Naive thymus-derived CD4-positive, alpha-beta T cell (primary cell): ENCODE data around the gene PDE6G. TPM values are rescaled to one million over a fixed set of nuclear protein-coding genes. Genes with fewer than 3 reads are reported as not detected.
A peak's percentile ranks its signal among the peaks of the same experiment; 100 is the strongest.
"Not testable (repeated sequence)": the region's sequence is repeated elsewhere in the genome, so short reads cannot be mapped to it uniquely, and the experiment has no call there.

ENCODE experiments used
- ATAC-seq: fragments of 150-1000 bp; cut with Tn5 transposase; 2 replicates; pipeline ENCODE4 v1.10.0; 2021; ENCODE audit warnings: mild to moderate bottlenecking, moderate library complexity
- CTCF ChIA-PET: fragments of 350-600 bp; sonication (Branson Sonifier 250); formaldehyde crosslinking; loops from one replicate; lab custom pipeline; 2021; ENCODE audit warnings: antibody characterized with exemption; lab: Charles Lee
- POLR2A ChIA-PET: fragments of 350-600 bp; sonication (Branson Sonifier 250); formaldehyde crosslinking; loops from one replicate; lab custom pipeline; 2021; ENCODE audit warnings: antibody characterized with exemption, inconsistent platforms; lab: Charles Lee
- DNase-seq, 9 donors: peaks; one replicate each; pipeline versions ENCODE4 v3.0.0 to v3.0.0-alpha.2; 2020 to 2022; ENCODE audit warnings: mixed read lengths in 1 of 9
- H3K27ac ChIP-seq: one replicate; pipeline ENCODE4 v1.7.0; 2013; ENCODE audit warnings: mild to moderate bottlenecking, low read depth, low read length, moderate library complexity
- H3K27me3 ChIP-seq, 2 donors: one replicate each; pipeline ENCODE4 v1.7.0; 2013; ENCODE audit warnings: low read length in 2 of 2, mild to moderate bottlenecking in 2 of 2, moderate library complexity in 2 of 2; ENCODE audit not compliant: control insufficient read depth in 2 of 2, insufficient read depth in 2 of 2
- H3K36me3 ChIP-seq, 3 experiments: 1 replicate in 2 of 3; 2 replicates in 1 of 3; pipeline ENCODE4 v1.7.0; 2013; ENCODE audit warnings: low read length in 3 of 3, mild to moderate bottlenecking in 3 of 3, moderate library complexity in 1 of 3; ENCODE audit not compliant: insufficient read depth in 3 of 3, control insufficient read depth in 2 of 3
- H3K4me1 ChIP-seq, 2 donors: one replicate each; pipeline ENCODE4 v1.7.0; 2013; ENCODE audit warnings: low read length in 2 of 2, mild to moderate bottlenecking in 2 of 2, moderate library complexity in 1 of 2; ENCODE audit not compliant: control insufficient read depth in 2 of 2, insufficient read depth in 2 of 2
- H3K4me3 ChIP-seq: 2 replicates; pipeline ENCODE4 v1.7.0; 2013; ENCODE audit warnings: mild to moderate bottlenecking, low read length
- H3K9me3 ChIP-seq, 3 experiments: 1 replicate in 2 of 3; 2 replicates in 1 of 3; pipeline ENCODE4 v1.7.0; 2013; ENCODE audit warnings: low read length in 3 of 3; ENCODE audit not compliant: control insufficient read depth in 2 of 3
- H3K27ac Mint-ChIP-seq, 9 donors: one replicate each; pipeline ENCODE4 v1.8.0; 2020 to 2022; ENCODE audit warnings: mixed read lengths in 9 of 9, mild to moderate bottlenecking in 8 of 9, moderate library complexity in 5 of 9, inconsistent platforms in 2 of 9
- H3K27me3 Mint-ChIP-seq, 5 donors: one replicate each; pipeline ENCODE4 v1.8.0; 2021 to 2022; ENCODE audit warnings: mixed read lengths in 5 of 5, mild to moderate bottlenecking in 1 of 5
- H3K36me3 Mint-ChIP-seq, 5 donors: one replicate each; pipeline ENCODE4 v1.8.0; 2020 to 2022; ENCODE audit warnings: mixed read lengths in 5 of 5, mild to moderate bottlenecking in 3 of 5, inconsistent platforms in 1 of 5
- H3K4me1 Mint-ChIP-seq, 7 donors: one replicate each; pipeline ENCODE4 v1.8.0; 2020 to 2022; ENCODE audit warnings: mixed read lengths in 7 of 7, mild to moderate bottlenecking in 3 of 7, inconsistent platforms in 1 of 7
- H3K4me3 Mint-ChIP-seq, 10 donors: one replicate each; pipeline ENCODE4 v1.8.0; 2020 to 2022; ENCODE audit warnings: mild to moderate bottlenecking in 10 of 10, mixed read lengths in 10 of 10, moderate library complexity in 6 of 10, inconsistent platforms in 2 of 10
- H3K9me3 Mint-ChIP-seq, 11 donors: one replicate each; pipeline ENCODE4 v1.8.0; 2020 to 2022; ENCODE audit warnings: mixed read lengths in 11 of 11, mild to moderate bottlenecking in 4 of 11, inconsistent platforms in 1 of 11, moderate library complexity in 1 of 11
- intact Hi-C, 2 donors: fragments of 100-400 bp; cut with micrococcal nuclease; formaldehyde crosslinking; loops; one replicate each; pipeline ENCODE4 v1.15.1; 2023
- polyA plus RNA-seq, 2 donors: library from polyadenylated mRNA; unstranded; fragments of 300-500 nt; fragmentation: Illumina TruSeq; gene quantifications; one replicate each; pipeline ENCODE4 v1.2.3, GENCODE V29; 2021
- total RNA-seq, 6 experiments: library from RNA in 5 of 6; stranded (reverse) in 5 of 6; gene quantifications; 1 replicate in 5 of 6; 2 replicates in 1 of 6; pipeline ENCODE4 v1.2.3 and lab custom pipeline; 2021 to 2026

PDE6G gene
- total and polyA plus RNA-seq, 7 experiments from 2014 or later = 1.0 to 28.0 (median 2.0) TPM

DNA sequence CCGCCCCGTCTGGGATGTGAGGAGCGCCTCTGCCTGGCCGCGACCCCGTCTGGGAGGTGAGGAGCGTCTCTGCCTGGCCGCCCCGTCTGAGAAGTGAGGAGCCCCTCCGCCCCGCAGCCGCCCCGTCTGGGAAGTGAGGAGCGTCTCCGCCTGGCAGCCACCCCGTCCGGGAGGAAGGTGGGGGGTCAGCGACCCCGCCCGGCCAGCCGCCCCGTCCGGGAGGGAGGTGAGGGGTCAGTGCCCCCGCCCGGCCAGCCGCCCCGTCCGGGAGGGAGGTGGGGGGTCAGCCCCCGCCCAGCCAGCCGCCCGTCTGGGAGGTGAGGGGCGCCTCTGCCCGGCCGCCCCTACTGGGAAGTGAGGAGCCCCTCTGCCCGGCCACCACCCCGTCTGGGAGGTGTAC is 38.0 kb downstream of the PDE6G start:
- not testable (repeated sequence) for ATAC-seq

DNA sequence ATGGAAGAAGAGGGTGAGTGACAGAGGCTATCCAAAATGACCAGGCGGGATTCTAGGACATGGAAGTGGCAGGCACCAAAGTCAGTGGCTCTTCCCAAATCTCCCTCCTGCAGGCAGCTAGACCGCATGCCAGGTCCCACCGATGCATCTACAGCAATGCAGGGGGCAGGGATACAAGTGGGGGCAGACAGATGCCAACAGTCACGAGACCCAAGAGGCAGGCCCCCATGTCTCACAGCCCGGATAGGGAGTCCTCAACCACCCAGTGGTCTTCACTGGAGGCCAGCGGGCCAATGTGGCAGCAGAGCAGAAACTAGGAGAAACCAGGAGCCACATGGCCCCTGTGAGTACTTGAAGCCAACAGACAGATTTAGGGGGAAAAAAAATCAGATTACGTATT is 39.5 kb downstream of the PDE6G start:
- Histone ChIP-seq H3K4me1 (peaks cover 0 to 5% of the 10 kb centered on the region in 2 donors), H3K36me3 (peaks cover 11 to 65% (median 17%) of the 10 kb centered on the region in 3 experiments), H3K4me3 (no peak overlapping the region), H3K27ac (no peak overlapping the region), H3K27me3 (no peaks in the 10 kb centered on the region), H3K9me3 (no peaks in the 10 kb centered on the region)
- Mint-ChIP-seq H3K4me1 (peaks cover 14 to 39% (median 19%) of the 10 kb centered on the region in 7 donors), H3K4me3 (no peak overlapping the region), H3K27ac (peak overlapping the region in 1 of 9 donors; percentile 21), H3K36me3 (peaks cover 9 to 42% (median 22%) of the 10 kb centered on the region in 5 donors), H3K27me3 (no peaks in the 10 kb centered on the region), H3K9me3 (no peaks in the 10 kb centered on the region)
- intact Hi-C loops = no loop called here
- DNase-seq = no peak
- CTCF ChIA-PET = no interaction called here
- no peak for ATAC-seq
- POLR2A ChIA-PET = no interaction called here

More for the DNA sequence above, 38.0 kb downstream of the PDE6G start:
- H3K27ac ChIP-seq, POLR2A ChIA-PET, CTCF ChIA-PET, DNase-seq, H3K4me3 ChIP-seq, H3K27me3 ChIP-seq, H3K9me3 ChIP-seq, H3K27ac Mint-ChIP-seq, H3K9me3 Mint-ChIP-seq, intact Hi-C loops, H3K4me1 ChIP-seq, H3K4me3 Mint-ChIP-seq, H3K27me3 Mint-ChIP-seq: not testable (repeated sequence)
- H3K36me3 ChIP-seq = peaks cover 10 to 64% (median 18%) of the 10 kb centered on the region in 3 experiments
- H3K4me1 Mint-ChIP-seq = peaks cover 14 to 35% (median 19%) of the 10 kb centered on the region in 7 donors
- peaks cover 9 to 37% (median 24%) of the 10 kb centered on the region in 5 donors for H3K36me3 Mint-ChIP-seq

DNA sequence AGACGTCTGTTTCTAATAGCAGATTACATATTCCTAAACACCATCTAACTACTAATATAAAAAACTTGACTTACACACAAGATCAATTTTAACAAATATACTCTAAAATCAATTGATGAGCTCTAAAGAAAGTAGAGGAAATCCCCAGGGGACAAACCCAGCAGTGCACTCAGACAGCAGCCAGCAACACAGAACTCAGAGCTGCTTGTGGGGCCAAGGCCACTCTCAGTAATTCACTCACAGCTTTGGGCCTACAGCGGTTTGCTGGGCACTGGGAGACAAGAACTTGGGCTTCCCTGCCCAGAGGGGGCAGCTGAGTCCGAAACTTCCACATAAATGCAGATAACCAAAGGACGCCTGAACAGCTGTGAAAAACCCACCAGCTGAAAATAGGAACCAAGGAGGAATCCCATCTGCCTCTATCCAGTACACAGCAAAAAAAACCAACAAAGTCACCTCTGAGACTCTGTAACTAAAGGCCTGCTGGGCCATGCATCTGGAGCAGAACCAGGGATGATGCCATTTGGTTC is 40.9 kb downstream of the PDE6G start:
- ATAC-seq (no peak), DNase-seq (no peak)
- Mint-ChIP-seq H3K27ac (peak overlapping the region in 5 of 9 donors; percentile 48 to 81 (median 51)), H3K4me1 (peaks cover 14 to 38% (median 19%) of the 10 kb centered on the region in 7 donors), H3K27me3 (no peaks in the 10 kb centered on the region), H3K4me3 (no peak overlapping the region), H3K9me3 (no peaks in the 10 kb centered on the region), H3K36me3 (peaks cover 5 to 28% (median 11%) of the 10 kb centered on the region in 5 donors)
- H3K4me3 ChIP-seq = no peak overlapping the region
- H3K9me3 ChIP-seq = no peaks in the 10 kb centered on the region
- POLR2A ChIA-PET = no interaction called here
- CTCF ChIA-PET = interaction anchor here (0.5 to 0.6 kb wide), 3 partner anchors 13 to 47 kb away, joined by 3 to 6 read pairs (median 3); no protein-coding TSS in a partner anchor
- no peaks in the 10 kb centered on the region for H3K27me3 ChIP-seq
- peaks cover 0 to 5% of the 10 kb centered on the region in 2 donors for H3K4me1 ChIP-seq
- intact Hi-C loops = no loop called here
- H3K27ac ChIP-seq = no peak overlapping the region
- peaks cover 5 to 57% (median 6%) of the 10 kb centered on the region in 3 experiments for H3K36me3 ChIP-seq

DNA sequence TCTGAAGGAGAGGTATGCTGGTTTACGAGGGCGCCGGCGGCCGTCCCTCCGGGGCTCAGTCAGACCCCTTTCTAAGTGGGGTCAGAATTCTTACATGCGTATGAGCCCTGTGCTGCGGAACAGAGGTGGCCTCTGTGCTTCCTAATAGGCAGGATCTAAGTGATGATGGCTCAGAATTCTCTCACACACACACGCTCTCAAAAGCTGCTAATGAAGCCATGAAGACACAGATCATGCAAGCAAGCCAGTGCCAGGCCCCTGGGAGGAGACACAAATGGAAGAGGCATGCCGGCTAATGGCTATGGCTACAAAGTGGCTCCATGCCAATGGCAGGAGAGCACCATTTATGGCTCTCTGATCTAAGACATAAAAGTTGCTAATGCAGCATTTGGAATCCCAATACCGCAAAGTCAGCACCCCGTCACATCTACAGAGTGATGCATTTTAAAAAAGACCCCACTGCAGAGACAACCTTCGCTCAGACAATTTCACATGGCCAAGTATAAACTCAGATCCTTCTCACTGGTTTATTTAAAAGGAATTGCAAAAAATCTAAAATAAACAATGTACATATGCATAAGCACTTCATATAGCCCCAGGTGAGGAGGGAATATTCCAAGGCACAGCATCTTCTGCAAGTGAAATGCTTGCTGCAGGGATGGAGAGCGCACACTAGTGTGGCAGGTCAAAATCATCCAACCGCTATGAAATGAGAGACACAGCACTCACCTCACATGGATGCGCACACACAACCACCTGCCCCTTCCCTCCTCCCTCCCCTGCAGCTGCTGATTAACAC is 44.0 kb downstream of the PDE6G start:
- Mint-ChIP-seq H3K4me1 (peaks cover 14 to 38% (median 21%) of the 10 kb centered on the region in 7 donors), H3K36me3 (peaks cover 0 to 35% (median 13%) of the 10 kb centered on the region in 5 donors), H3K4me3 (no peak overlapping the region), H3K27me3 (no peaks in the 10 kb centered on the region), H3K27ac (no peak overlapping the region), H3K9me3 (no peaks in the 10 kb centered on the region)
- no peaks in the 10 kb centered on the region for H3K27me3 ChIP-seq
- intact Hi-C loops = no loop called here
- H3K9me3 ChIP-seq = no peaks in the 10 kb centered on the region
- POLR2A ChIA-PET = no interaction called here
- peaks cover 0 to 5% of the 10 kb centered on the region in 2 donors for H3K4me1 ChIP-seq
- peaks cover 13 to 81% (median 15%) of the 10 kb centered on the region in 3 experiments for H3K36me3 ChIP-seq
- H3K27ac ChIP-seq = no peak overlapping the region
- CTCF ChIA-PET = no interaction called here
- no peak overlapping the region for H3K4me3 ChIP-seq
- DNase-seq (no peak), ATAC-seq (no peak)

DNA sequence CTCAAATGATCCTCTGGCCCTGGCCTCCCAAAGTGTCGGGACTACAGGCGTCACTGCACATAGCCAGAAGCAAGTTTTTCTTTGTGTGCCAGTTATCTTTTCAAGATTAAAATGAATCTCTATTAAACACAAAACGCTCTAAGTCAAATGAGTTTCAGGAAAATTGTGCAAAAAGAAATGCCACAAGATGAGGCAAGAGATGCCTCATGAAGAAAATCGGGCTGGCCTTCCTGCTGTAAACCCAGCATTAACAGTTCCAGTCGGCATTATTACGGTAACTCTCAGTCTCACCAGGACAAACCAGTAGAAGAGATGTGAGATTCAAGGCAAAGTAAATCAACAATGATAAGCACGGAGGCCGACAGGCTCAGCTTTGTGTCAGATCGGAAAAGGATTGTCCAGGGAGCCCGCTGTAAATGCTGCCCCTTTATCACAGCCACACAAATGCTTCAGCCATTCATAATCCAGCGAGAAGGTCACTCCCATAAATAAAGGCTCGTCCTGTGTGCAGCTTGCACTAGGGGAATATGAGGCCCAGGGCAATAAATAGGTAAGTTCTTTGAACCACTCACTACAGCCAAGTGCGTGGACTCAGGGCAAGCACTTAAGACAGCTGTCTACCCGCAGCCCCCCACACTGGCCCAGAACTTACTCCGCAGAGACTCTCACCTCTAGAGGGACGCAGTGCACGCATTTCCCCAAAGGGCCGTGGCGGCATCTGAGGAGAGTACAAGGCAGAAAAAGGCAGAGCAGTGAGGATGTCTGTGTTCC is 46.6 kb downstream of the PDE6G start:
- Histone ChIP-seq H3K36me3 (peaks cover 14 to 78% (median 18%) of the 10 kb centered on the region in 3 experiments), H3K4me3 (no peak overlapping the region), H3K4me1 (no peaks in the 10 kb centered on the region), H3K9me3 (no peaks in the 10 kb centered on the region), H3K27ac (no peak overlapping the region), H3K27me3 (no peaks in the 10 kb centered on the region)
- no peak overlapping the region for H3K27ac Mint-ChIP-seq
- no peaks in the 10 kb centered on the region for H3K9me3 Mint-ChIP-seq
- ATAC-seq (no peak), DNase-seq (no peak)
- no peak overlapping the region for H3K4me3 Mint-ChIP-seq
- intact Hi-C loops = no loop called here
- POLR2A ChIA-PET = no interaction called here
- H3K27me3 Mint-ChIP-seq = no peaks in the 10 kb centered on the region
- CTCF ChIA-PET = no interaction called here
- peaks cover 5 to 22% (median 6%) of the 10 kb centered on the region in 7 donors for H3K4me1 Mint-ChIP-seq
- peaks cover 0 to 38% (median 5%) of the 10 kb centered on the region in 5 donors for H3K36me3 Mint-ChIP-seq

DNA sequence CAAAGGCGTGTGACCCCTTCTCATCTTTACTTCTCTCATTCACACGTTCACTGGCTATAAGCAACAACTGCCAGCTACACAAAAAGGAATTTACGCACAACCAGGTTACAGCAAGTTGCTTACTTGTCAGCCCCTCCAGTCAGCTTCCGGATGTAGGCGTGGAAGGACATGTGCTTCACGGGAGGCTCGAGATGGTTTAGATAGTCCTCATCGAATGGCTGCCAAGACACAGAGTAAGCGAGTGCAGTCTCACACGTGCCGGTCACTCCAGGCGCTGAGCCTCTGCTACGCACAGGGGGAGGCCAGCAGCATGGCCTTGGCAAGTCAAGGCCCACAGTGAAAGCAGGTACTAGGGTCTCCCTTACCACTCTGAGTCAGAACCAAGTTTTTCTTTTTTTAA is 47.7 kb downstream of the PDE6G start:
- Histone ChIP-seq H3K4me1 (no peaks in the 10 kb centered on the region), H3K9me3 (no peaks in the 10 kb centered on the region), H3K36me3 (peaks cover 22 to 79% (median 25%) of the 10 kb centered on the region in 3 experiments), H3K27me3 (no peaks in the 10 kb centered on the region), H3K27ac (no peak overlapping the region), H3K4me3 (no peak overlapping the region)
- Mint-ChIP-seq H3K27me3 (no peaks in the 10 kb centered on the region), H3K36me3 (peaks cover 4 to 40% (median 11%) of the 10 kb centered on the region in 5 donors), H3K4me1 (peaks cover 0 to 11% (median 0%) of the 10 kb centered on the region in 7 donors), H3K4me3 (no peak overlapping the region), H3K9me3 (no peaks in the 10 kb centered on the region), H3K27ac (no peak overlapping the region)
- POLR2A ChIA-PET = interaction anchor here (0.6 to 1.3 kb wide), 2 partner anchors 32 to 829 kb away, joined by 3 to 4 read pairs; no protein-coding TSS in a partner anchor
- ATAC-seq = no peak
- CTCF ChIA-PET = no interaction called here
- no peak for DNase-seq
- intact Hi-C loops = no loop called here
